Small intestine (tissue), 7 donors: ENCODE data around the gene HNRNPLL. TPM values are rescaled to one million over a fixed set of nuclear protein-coding genes. Genes with fewer than 3 reads are reported as not detected.
"Not testable (repeated sequence)": the region's sequence is repeated elsewhere in the genome, so short reads cannot be mapped to it uniquely, and the experiment has no call there.

ENCODE experiments used
- DNase-seq, 2 donors: peaks; one replicate each; pipeline versions ENCODE4 v3.0.0 to v3.0.0-alpha.2; 2013
- FAIRE-seq: peaks from 2 replicates; lab custom pipeline; 2012; peaks lifted over from hg19 to GRCh38; lab: Jason Lieb, UNC
- H3K27ac ChIP-seq, 3 donors: one replicate each; pipeline ENCODE4 v1.5.1; 2013; ENCODE audit warnings: low read length in 2 of 3, mild to moderate bottlenecking in 2 of 3, control low read depth in 1 of 3, inconsistent platforms in 1 of 3, low read depth in 1 of 3, moderate library complexity in 1 of 3
- H3K27me3 ChIP-seq, 3 donors: one replicate each; pipeline ENCODE4 v1.6.1; 2013; ENCODE audit warnings: low read length in 3 of 3, inconsistent platforms in 1 of 3; ENCODE audit not compliant: control insufficient read depth in 3 of 3, insufficient read depth in 3 of 3
- H3K36me3 ChIP-seq, 3 donors: one replicate each; pipeline ENCODE4 v1.6.1; 2013; ENCODE audit warnings: low read length in 3 of 3, inconsistent platforms in 1 of 3, low read depth in 1 of 3, mild to moderate bottlenecking in 1 of 3, moderate library complexity in 1 of 3; ENCODE audit not compliant: control insufficient read depth in 3 of 3, insufficient read depth in 2 of 3
- H3K4me1 ChIP-seq, 3 donors: one replicate each; pipeline ENCODE4 v1.6.1; 2013; ENCODE audit warnings: low read length in 2 of 3, inconsistent platforms in 1 of 3, low read depth in 1 of 3, mild to moderate bottlenecking in 1 of 3, moderate library complexity in 1 of 3; ENCODE audit not compliant: control insufficient read depth in 3 of 3, insufficient read depth in 2 of 3
- H3K4me3 ChIP-seq, 3 donors: one replicate each; pipeline ENCODE4 v1.5.1; 2013; ENCODE audit warnings: low read length in 3 of 3, control low read depth in 1 of 3, inconsistent platforms in 1 of 3, low read depth in 1 of 3, mild to moderate bottlenecking in 1 of 3, moderate library complexity in 1 of 3
- H3K9me3 ChIP-seq, 2 donors: one replicate each; pipeline ENCODE4 v1.6.1; 2013; ENCODE audit warnings: low read depth in 1 of 2, low read length in 1 of 2; ENCODE audit not compliant: control insufficient read depth in 2 of 2, insufficient read depth in 1 of 2
- WGBS, 3 donors: extraction: QIAGEN DNeasy Blood & Tissue Kit; methylation state at CpG; one replicate each; pipeline ENCODE4 v1.1.7; 2013; 5-methylcytosine and 5-hydroxymethylcytosine counted together
- polyA plus RNA-seq, 4 donors: library from polyadenylated mRNA; stranded (reverse) in 3 of 4; unstranded in 1 of 4; fragments of 200-250 nt in 3 of 4; fragments of 120-200 nt in 1 of 4; gene quantifications; one replicate each; pipeline versions ENCODE4 v1.2.1 to v1.2.3, GENCODE V29; 2013
- donor health status: healthy with polysubstance abuse.
- donor health status: control.
- donor health status: control.
- donor health status: Bipolar disorder and iron deficiency.
- donor health status: healthy.

HNRNPLL gene
- polyA plus RNA-seq, 4 donors: 17.3 to 36.3 (median 19.7) TPM

DNA sequence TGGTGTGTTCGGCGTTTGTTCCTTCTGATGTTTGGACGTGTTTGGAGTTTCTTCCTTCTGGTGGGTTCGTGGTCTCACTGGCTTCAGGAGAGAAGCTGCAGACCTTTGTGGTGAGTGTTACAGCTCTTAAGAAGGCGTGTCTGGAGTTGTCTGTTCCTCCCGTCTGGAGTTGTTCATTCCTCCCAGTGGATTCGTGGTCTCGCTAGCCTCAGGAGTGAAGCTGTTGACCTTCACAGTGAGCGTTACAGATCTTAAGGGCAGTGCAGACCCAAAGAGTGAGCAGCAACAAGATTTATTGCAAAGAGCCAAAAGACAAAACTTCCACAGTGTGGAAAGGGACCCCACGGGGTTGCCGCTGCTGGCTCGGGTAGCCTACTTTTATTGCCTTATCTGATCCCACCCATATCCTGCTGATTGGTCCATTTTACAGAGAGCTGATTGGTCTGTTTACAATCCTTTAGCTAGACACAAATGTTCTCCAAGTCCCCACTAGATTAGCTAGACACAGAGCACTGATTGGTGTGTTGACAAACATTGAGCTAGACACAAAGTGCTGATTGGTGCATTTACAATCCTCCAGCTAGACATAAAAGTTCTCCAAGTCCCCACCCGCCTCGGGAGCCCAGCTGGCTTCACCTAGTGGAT is 39.8 kb upstream of the HNRNPLL start:
- not testable (repeated sequence) for H3K27me3 ChIP-seq, H3K36me3 ChIP-seq, H3K4me1 ChIP-seq, H3K4me3 ChIP-seq, DNase-seq, FAIRE-seq, H3K27ac ChIP-seq
- 92 to 96% (median 93%) methylated on average over 14 of the region's 14 CpGs for WGBS, 3 donors
- H3K9me3 ChIP-seq: peaks cover 0 to 10% of the 10 kb centered on the region in 2 donors

- WGBS, 3 donors: 77 to 84% (median 77%) methylated on average over 4 of the region's 4 CpGs
These were observed 33.3 kb upstream of the HNRNPLL start for GRCh38 chr2:38636069-38636468.

DNA sequence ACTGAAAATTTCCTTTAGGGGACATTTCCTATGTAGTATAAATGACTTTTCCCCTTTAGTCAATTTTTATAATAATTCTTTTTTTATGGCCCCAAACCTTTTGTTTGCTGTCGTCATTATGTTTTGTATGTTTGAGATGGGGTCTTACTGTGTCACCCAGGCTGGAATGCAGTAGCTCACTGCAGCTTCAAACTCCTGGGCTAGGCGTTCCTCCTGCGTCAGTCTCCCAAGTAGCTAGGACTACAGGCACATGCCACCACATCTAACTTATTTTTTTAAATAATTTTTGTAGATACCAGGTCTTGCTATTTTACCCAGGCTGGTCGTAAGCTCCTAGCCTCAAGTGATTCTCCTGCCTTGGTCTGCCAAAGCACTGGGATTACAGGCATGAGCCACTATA is 32.4 kb upstream of the HNRNPLL start:
- DNase-seq: no peak
- Histone ChIP-seq H3K9me3 (no peaks in the 10 kb centered on the region), H3K36me3 (no peaks in the 10 kb centered on the region), H3K4me3 (no peak overlapping the region), H3K27ac (no peak overlapping the region), H3K27me3 (no peaks in the 10 kb centered on the region), H3K4me1 (no peaks in the 10 kb centered on the region)
- WGBS, 3 donors: 89 to 93% (median 92%) methylated on average over 4 of the region's 4 CpGs
- no peak for FAIRE-seq

More at GRCh38 chr2:38636069-38636468, 33.3 kb upstream of the HNRNPLL start:
- no peak overlapping the region for H3K27ac ChIP-seq
- H3K9me3 ChIP-seq: no peaks in the 10 kb centered on the region
- no peak for DNase-seq
- no peaks in the 10 kb centered on the region for H3K4me1 ChIP-seq
- H3K4me3 ChIP-seq: no peak overlapping the region
- H3K36me3 ChIP-seq: no peaks in the 10 kb centered on the region
- H3K27me3 ChIP-seq: no peaks in the 10 kb centered on the region
- FAIRE-seq: no peak

DNA sequence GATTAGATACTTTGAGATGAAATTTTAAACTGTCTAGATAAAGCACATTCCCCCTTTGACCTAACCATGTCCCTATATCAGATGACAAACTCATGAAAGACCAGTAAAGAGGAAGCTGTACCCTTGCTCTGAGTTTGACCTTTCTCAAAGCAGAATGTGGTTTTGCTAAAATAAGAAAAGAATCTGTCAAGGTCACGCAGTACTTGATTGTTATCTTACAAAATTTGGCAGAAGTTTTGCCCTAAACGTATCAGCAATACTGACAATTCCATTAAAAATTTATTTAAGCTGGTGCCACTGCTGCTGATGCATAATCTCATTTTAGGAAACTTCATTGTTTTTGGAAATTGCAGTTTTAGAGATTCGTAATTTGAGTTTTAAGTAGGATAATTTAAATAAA is 32.0 kb upstream of the HNRNPLL start:
- H3K9me3 ChIP-seq: peaks cover 0 to 4% of the 10 kb centered on the region in 2 donors
- no peaks in the 10 kb centered on the region for H3K36me3 ChIP-seq
- no peaks in the 10 kb centered on the region for H3K27me3 ChIP-seq
- H3K4me1 ChIP-seq: no peaks in the 10 kb centered on the region
- no peak overlapping the region for H3K27ac ChIP-seq
- FAIRE-seq (no peak), DNase-seq (no peak)
- H3K4me3 ChIP-seq: no peak overlapping the region
- WGBS, 3 donors: 52 to 69% (median 66%) methylated on average over 3 of the region's 3 CpGs

DNA sequence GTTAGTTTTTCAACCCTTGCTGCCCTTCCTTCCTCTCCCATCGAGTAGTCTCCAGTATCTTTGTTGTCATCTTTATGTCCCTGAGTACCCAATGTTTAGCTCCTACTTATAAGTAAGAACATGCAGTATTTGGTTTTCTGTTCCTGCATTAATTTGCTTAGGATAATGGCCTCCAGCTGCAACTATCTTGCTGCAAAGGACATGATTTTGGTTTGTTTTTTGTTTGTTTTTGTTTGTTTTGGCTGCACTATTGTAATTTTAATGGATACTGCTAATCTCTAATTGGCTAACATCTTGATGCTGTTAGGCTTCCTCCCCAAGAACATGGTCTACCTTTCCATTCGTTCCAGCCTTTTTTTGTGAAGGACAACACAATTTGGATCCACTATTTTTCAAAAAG is 31.2 kb upstream of the HNRNPLL start:
- no peak for DNase-seq
- Histone ChIP-seq H3K27ac (no peak overlapping the region), H3K27me3 (no peaks in the 10 kb centered on the region), H3K4me3 (no peak overlapping the region), H3K9me3 (peaks cover 0 to 4% of the 10 kb centered on the region in 2 donors), H3K36me3 (no peaks in the 10 kb centered on the region), H3K4me1 (no peaks in the 10 kb centered on the region)
- no peak for FAIRE-seq
- WGBS, 3 donors: 54 to 60% (median 60%) methylated on average over 2 of the region's 2 CpGs

DNA sequence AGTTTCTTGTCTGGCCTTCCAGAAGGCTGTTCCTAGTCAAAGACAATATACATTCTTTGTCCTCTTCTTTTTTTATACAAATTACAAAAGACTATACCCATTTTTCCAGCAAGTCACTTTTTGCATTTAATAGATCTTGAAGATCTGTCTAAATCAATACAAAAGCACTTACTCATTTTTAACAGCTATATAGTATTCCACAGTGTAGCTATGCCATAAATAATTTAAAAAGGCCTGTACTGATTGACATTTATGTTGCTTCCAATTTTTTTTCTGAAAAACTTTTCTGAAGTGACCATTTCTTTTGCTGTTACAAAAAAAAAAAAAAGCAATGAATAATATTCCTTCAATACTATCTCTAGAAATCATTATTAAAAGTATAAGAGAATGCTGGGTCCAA is 30.3 kb upstream of the HNRNPLL start:
- FAIRE-seq: no peak
- Histone ChIP-seq H3K4me3 (no peak overlapping the region), H3K36me3 (no peaks in the 10 kb centered on the region), H3K27ac (no peak overlapping the region), H3K9me3 (peaks cover 0 to 4% of the 10 kb centered on the region in 2 donors), H3K27me3 (no peaks in the 10 kb centered on the region), H3K4me1 (no peaks in the 10 kb centered on the region)
- no peak for DNase-seq

DNA sequence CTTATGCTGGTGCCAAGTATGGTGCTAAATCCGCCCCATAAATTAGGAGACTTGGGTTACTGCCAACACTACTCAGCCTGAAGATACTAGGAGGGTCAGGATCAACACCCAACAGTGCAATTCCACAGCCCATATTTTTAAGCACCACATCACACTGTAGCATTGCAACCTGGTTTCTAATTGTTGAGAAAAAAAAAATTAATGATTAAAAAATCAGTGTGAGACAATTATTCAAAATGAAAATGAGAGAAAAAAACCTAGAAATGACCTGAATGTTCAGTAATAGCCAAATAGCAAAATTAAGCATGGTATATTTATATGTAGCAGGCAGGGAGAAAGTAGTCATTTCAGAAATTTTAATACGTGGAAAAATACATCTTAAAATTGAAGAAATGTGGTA is 29.2 kb upstream of the HNRNPLL start:
- Histone ChIP-seq H3K9me3 (peaks cover 0 to 4% of the 10 kb centered on the region in 2 donors), H3K36me3 (no peaks in the 10 kb centered on the region), H3K4me1 (no peaks in the 10 kb centered on the region), H3K4me3 (no peak overlapping the region), H3K27ac (no peak overlapping the region), H3K27me3 (no peaks in the 10 kb centered on the region)
- no peak for FAIRE-seq
- DNase-seq: no peak
- 72 to 76% (median 74%) methylated on average over 2 of the region's 2 CpGs for WGBS, 3 donors

- FAIRE-seq: no peak
These were observed 27.0 kb upstream of the HNRNPLL start for GRCh38 chr2:38629684-38630083.

DNA sequence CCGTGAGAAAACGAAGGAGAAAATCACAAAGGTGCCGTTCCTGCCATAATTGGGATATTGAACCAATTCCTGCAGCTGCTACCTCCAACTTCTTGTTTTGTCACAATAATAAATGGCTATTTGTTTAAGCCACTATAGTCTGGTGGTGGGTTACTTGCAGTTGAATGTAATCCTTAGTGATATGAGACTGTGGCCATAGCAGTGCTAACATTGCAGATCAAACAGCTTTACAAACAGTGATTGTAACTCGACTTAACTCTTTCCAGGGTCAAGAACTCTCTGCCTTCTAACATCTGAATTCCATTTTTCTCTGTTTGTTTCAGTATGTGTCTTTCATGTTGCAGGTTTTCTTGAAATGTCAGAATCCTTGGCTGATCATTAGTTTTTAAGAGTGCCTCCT is 24.7 kb upstream of the HNRNPLL start:
- Histone ChIP-seq H3K27me3 (no peaks in the 10 kb centered on the region), H3K9me3 (peaks cover 0 to 4% of the 10 kb centered on the region in 2 donors), H3K4me3 (no peak overlapping the region), H3K27ac (no peak overlapping the region), H3K36me3 (no peaks in the 10 kb centered on the region), H3K4me1 (peaks cover 0 to 6% (median 0%) of the 10 kb centered on the region in 3 donors)
- 79 to 86% (median 83%) methylated on average over 4 of the region's 4 CpGs for WGBS, 3 donors
- FAIRE-seq (no peak), DNase-seq (no peak)

More at GRCh38 chr2:38629684-38630083, 27.0 kb upstream of the HNRNPLL start:
- Histone ChIP-seq H3K27me3 (no peaks in the 10 kb centered on the region), H3K4me3 (no peak overlapping the region), H3K36me3 (no peaks in the 10 kb centered on the region), H3K27ac (no peak overlapping the region), H3K9me3 (peaks cover 0 to 4% of the 10 kb centered on the region in 2 donors), H3K4me1 (peaks cover 0 to 3% (median 0%) of the 10 kb centered on the region in 3 donors)
- no peak for DNase-seq
- WGBS, 3 donors: 92 to 100% (median 96%) methylated on average over 1 of the region's 1 CpG
